HG03175 (cell line): ENCODE measurements around the gene IGSF23.
"Not testable (repeated sequence)": the region's sequence is repeated elsewhere in the genome, so short reads cannot be mapped to it uniquely, and the experiment has no call there.

Experiments
- ATAC-seq: cut with Tn5 transposase; IDR thresholded peaks from one replicate; pipeline ENCODE4 v1.9.1; 2021; ENCODE audit warnings: mild to moderate bottlenecking, moderate library complexity; ENCODE audit not compliant: unreplicated experiment

Gene IGSF23

DNA sequence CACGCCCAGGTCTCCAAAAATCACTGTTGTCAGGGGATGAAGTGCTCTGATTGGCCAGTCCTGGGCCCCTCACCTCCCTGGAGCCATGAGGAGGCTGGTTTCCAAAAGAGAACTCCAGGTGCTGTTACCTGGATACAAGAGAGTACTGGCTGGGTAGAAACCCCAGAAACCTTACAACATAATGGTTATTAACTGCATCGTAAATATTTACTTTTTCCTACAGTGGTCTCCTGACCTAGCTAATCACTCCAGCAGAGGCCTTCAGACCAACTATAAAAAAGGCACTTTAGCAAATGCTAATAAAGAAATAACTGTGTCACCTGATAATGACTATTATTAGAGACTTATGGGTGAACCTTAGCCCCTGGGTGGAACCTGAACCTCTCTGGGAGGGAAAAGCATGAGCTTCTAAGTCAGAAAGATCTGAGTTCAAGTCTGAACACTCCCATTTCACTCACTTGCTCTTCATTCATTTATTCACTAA, 1.5 kb upstream of the IGSF23 start:
- no peak for ATAC-seq

- ATAC-seq = no peak
Observed at GRCh38 chr19:44614313-44614712, 950 bp downstream of the IGSF23 start.

GRCh38 chr19:44615863-44616247, 2.5 kb downstream of the IGSF23 start:
- ATAC-seq = no peak

- no peak for ATAC-seq
Observed at GRCh38 chr19:44617110-44617880, 3.9 kb downstream of the IGSF23 start.

DNA sequence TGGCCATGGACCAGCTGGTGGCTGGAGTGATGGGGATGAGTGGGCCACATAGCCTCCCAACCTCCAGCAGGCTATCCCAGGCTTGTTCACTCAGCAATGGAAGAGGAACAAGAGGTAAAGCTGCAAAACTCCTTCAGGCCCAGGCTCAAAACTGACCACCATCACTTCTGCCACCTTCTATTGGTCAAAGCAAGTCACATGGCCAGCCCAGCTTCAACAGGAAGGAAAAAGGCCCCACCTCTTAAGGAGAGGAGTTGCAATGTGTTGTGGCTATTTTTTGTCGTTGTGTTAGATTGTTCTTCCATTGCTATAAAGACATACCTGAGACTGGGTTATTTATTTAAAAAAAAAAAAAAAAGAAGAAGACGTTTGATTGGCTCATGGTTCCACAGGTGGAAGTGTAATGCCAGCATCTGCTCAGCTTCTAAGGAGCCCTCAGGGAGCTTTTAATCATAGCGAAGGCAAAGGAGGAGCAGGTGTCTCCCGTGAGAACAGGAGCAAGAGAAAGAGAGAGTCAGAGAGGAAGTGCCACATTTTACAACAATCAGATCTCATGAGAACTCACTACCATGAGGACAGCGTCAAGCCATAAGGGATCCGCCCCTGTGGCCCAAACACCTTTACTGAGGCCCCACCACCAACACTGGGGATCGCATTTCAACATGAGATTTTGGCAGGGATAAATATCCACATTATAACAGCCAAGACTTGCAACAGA, 5.4 kb downstream of the IGSF23 start:
- no peak for ATAC-seq

- no peak for ATAC-seq
Observed at GRCh38 chr19:44620667-44621066, 7.3 kb downstream of the IGSF23 start.

DNA sequence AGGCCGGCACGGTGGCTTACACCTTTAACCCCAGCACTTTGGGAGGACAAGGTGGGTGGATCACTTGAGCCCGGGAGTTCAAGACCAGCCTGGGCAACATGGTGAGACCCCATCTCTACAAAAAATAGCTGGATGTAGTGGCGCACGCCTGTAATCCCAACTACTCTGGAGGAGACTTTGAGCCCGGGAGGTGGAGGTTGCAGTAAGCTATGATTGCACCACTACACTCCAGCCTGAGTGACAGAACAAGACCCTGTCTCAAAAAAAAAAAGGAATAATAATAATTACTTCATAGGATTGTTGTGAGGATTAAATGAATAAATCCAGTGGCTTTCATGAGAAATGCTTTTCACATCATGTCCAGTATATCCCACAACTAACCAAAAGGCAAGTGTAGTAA, 8.0 kb downstream of the IGSF23 start:
- no peak for ATAC-seq

DNA sequence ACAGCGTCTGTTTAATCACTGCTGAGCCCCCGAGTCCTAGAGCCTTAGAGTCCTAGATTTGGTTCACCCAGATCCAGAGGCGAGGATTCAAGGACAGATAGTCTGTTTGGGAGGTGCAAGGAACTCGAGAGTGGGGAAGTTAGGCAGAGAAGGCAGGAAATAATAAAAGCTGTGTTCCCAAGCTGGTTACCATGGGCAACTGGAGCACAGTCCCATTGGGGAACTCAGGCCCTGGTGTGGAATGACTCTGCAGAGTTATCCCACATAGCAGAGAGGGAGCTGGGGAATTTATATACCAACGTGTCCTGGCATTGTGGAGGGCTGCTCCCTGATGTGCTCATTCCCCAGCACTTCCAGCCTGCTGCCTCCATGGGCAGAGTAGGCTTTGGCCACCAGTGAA, 9.7 kb downstream of the IGSF23 start:
- ATAC-seq = no peak

GRCh38 chr19:44623626-44624025, 10.3 kb downstream of the IGSF23 start:
- ATAC-seq = no peak

DNA sequence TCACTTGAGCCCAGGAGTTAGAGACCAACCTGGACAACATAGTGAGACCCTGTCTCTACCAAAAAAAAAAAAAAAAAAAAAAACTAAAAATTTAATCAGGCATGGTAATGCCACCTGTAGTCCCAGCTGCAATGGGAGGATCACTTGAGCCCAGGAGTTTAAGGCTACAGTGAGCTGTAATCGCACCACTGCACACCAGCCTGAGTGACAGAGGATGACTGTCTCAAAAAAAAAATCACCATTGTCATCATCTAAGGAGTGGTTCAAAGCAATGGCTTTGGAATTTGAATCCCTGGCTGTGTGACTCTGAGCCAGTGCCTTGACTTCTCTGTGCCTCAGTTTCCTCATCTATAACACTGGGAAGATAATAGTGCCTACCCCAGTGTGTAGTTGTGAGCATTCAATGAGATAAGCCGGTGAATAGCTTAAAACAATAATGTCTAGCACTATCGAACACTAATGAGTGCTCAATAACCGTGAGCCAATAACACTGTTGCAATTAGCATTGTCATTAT, 11.5 kb downstream of the IGSF23 start:
- ATAC-seq = no peak

- not testable (repeated sequence) for ATAC-seq
Observed at GRCh38 chr19:44625637-44626036, 12.3 kb downstream of the IGSF23 start.

DNA sequence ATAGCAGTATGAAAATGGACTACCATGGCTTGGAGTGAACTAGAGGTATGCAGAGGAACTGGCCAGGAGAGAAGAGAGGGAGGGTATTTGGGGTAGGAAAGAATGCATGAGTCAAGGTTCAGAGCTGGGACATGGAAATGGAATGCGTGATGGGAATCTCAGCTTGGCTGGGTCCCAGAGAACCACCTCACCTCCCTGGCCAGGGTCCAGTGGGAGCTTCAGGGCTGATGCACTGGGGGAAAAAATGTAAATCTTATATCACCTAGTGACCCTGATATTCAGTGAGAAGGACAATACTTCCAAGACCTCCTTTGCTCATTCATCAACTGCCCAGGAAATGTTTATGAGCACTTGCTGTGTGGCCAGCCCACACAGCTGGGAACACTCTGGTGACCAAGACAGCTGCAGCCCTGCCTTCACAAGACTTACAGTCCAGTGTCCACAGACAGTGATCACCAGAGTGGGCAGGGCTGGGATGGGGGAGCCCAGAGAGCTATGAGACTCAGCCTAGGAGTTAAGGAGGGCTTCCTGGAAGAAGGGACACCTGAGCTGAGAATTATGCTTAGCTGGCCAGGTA, 12.8 kb downstream of the IGSF23 start:
- ATAC-seq = no peak

- ATAC-seq = no peak
Observed at GRCh38 chr19:44627631-44628030, 14.3 kb downstream of the IGSF23 start.

- ATAC-seq = no peak
Observed at GRCh38 chr19:44628793-44629192, 15.4 kb downstream of the IGSF23 start.

- ATAC-seq = not testable (repeated sequence)
Observed at GRCh38 chr19:44631611-44632010, 18.2 kb downstream of the IGSF23 start.

GRCh38 chr19:44634058-44634457, 20.7 kb downstream of the IGSF23 start:
- not testable (repeated sequence) for ATAC-seq

GRCh38 chr19:44634785-44635184, 21.4 kb downstream of the IGSF23 start:
- no peak for ATAC-seq

DNA sequence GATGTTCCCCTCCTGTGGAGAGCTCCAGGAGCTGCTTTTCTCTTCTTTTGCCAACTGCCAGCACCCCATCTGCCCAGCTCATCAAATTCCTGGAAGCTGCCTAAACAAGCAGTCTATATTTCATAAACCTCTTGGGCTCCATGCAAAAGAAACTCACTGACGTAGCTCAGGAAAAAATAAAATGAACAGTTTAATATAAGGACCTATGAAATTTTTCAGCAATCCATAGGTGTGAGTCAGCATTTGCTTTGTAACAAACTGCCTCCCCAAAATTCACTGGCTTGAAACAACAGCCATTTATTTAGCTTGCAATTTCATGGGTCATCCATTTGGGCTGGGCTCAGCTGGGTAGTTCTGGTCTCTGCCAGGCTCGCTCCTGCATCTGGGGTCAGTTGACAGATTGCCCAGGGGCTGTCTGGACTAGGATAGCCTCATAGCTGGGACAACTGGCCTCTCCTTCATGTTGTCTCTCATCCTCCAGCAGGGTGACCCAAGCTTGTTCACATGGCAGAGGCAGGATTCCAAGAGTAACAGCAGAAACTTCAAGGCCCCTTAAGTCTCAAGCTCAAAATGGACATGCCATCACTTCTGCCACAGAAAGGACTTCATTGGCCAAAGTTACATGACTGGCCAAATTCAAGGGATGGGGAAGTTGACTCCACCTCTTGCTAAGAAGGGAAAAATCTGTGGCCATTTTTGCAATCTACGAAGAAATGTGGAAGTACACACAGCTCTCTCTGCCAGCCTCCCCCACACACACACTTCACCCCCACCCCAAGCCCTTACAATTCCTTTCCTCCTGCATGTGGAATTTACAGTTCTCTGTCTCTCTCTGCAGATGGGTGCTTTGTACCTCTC, 22.4 kb downstream of the IGSF23 start:
- no peak for ATAC-seq

DNA sequence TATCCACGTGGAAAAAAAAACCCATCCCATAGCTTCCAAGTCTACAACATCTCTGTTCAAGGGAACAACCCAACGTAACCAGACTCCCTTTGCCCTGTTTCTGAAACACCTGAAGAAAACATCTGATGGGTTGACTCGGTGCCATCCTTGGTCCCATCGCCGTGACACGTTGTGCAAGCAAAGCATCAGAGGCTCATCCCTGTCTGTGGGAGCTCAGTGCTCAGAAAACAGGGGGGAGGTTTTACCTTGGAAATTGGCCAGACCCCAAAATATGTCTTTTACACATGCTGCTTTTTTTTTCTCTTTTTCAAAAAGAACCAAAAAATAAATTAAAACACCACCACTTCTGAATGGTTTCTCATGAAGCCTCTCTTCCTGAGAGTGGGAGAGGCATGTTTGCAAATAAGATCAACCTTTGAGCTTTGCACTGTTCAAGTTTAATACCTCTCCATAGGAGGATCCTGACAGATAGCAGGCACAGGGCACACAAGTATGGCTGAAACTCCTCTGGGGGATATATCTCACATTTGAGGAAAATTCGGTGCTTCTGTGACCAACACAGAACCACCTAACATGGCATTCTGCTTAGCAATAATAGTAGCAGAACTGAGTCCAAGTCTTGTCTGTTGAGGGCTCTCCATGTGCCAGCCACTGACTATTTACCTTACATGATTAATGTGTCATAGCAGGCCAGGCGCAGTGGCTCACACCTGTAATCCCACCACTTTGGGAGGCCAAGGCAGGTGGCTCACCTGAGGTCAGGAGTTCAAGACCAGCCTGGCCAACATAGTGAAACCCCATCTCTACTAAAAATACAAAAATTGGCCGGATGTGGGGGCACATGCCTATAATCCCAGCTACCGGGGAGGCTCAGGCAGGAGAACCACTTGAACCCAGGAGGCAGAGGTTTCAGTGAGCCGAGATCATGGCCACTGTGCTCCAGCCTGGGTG, 23.4 kb downstream of the IGSF23 start:
- ATAC-seq = no peak

DNA sequence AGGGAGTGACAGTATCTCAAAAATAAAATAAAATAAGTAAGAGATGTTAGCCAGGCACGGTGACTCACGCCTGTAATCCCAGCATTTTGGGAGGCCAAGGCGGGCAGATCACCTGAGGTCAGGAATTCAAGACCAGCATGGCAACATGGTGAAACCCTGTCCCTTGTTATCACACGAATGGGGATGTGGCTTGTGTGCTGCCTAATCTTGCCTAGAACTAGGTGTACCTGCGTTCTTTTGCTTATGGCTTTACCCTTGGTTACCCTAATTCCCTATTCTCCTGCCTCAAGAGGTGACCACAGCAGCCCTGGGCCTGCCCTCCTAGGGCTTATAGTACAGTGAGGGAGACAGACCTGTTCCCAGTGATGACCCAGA, 24.0 kb downstream of the IGSF23 start:
- no peak for ATAC-seq
